Activated CD4-positive, alpha-beta T cell treated with anti-CD3 and anti-CD28 coated beads, Interleukin-10, Interleukin-2, amounts not matched to agents 100 ng/mL and 50 ng/mL, durations not matched to agents 16 hours and 8 hours (primary cell): ENCODE results near the gene PIANP.

Experiments
- DNase-seq: peaks from one replicate; pipeline ENCODE4 v3.0.0-alpha.2; 2020

Gene PIANP

DNA sequence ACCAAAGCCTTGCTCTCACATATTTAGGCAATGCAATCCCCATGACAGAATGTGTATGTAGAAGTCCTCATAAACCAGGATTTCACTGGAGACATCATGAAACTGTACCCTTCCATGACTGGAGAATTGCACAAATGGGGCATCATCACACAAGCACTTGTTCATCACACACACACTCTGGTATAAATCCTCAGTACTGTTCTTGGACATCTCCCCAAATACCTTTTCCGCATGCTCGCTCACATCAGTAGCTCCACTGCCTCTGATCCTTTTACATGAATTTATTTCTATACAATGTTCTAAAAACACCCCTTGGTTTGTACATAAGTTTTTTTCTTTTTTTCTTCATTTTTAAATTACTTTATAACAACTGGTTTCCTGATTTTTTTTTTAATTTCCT is 34.4 kb downstream of the PIANP start:
- DNase-seq, result no peak

DNA sequence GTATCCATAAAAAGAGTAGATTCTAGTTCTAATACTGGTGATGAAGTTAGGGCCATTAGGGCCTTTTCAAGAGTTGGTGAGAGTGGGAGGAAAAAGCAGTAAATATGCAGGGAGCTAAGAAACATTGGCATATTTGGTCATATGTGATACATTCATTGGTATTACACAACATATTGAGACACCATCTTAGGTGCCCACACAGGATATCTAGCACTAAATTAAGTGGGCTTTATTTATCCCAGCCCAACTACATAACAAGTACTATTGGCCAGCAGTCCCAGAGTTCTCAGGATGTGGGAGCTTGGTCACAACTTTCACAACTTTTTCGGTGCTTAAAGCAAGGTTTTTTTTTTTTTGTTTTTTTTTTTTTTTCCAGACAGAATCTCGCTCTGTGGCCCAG is 35.7 kb downstream of the PIANP start:
- no peak for DNase-seq

DNA sequence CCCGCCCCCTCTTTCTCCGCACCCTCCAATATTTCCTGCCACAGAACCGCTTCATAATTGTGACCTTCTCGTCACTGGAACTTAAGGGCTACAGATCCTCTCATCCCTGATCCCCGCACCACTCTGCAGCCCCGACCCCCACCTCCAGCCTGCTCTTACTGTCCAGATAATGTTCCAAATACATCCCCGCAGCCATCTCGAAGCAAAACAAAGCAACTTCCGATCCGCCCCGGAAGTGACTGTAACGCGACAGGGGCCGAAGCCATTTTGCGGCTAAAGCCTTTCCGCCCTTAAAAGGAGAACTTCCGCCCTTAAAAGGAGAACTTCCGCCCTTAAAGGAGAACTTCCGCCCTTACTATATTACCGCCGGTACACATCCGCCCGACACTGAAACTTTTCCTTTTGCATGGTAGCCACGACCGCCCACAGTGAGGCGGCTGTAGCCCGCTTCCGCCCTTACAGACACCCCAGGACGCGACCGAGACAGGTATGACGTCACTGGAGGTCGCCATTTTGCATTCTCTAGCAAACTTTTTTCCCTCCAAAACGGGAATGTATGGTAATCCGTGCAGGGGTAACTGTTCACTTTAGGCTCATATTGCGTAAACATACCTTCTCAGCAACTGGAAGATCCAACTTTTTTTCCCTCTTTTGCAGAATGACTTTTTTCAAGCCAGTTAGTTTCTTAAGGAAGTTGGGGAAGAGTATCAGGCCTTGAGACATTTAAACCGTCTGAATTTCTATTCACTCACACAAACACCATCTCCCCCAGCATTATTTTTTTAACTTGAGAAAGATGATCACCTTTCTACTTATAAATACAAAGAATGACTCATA is 37.5 kb downstream of the PIANP start, which contains the start of gene ING4:
Gene ING4 (minus strand): TSS at position 214 of the 837 bp plus-strand sequence. CDS start 18 bp downstream, at position 196.
- DNase-seq, result peak; percentile 99

GRCh38 chr12:6662602-6662905 is 38.1 kb downstream of the PIANP start:
- DNase-seq, result no peak

DNA sequence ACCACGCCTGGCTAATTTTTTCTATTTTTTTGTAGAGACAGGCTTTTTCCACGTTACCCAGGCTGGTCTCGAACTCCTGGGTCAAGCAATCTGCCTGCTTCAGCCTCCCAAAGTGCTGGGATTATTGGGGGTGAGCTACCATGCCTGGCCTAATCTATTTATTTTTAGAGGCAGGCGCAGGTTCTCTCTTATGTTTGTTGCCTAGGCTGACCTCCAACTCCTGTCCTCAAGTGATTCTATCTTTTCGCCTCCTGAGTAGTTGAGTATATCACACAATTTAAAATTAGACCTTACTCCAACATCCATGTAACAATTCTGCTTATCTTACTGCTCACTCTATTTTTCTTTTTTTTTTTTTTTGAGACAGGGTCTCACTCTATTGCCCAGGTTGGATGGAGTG is 46.6 kb downstream of the PIANP start:
- DNase-seq, result no peak

DNA sequence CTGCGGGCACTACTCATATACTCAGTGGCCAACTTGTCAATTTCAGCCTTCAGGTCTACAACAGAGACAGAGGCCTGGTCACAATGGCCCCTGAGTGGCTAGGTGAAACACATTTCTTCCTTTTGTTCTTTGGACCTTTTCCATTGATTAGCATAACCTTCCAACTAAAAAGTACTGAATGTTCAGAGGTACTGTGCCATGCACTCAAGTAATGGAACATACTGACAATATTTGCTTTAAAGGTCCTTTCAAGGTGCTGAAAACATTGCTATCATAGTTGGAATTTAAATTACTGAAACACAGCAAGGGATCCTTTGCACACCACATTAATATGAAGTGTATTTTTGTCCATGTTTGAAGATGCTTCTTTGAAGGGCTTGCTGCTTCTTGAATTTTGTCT is 47.3 kb downstream of the PIANP start:
- no peak for DNase-seq

DNA sequence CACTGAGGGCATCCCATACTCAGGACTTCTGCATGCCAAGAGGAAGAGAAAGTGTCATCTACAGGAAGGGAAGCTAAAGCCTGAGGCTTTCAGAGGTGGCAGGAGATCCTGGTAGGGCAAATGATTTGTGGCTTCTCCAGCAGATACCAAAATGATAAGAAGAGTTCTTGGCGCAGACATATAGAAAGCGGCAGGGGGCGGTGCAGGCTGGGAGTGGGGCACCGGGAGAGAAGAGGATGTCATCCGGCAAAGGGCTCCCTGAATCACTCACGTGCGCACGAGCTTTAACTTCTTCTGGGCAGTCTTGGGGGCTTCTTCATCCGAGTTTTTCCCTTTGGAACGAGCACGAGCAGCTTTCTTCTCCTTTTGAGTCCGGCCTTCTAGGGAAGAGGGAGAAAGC is 48.2 kb downstream of the PIANP start:
- no peak for DNase-seq

GRCh38 chr12:6650832-6651231 is 49.8 kb downstream of the PIANP start:
- DNase-seq, result no peak

DNA sequence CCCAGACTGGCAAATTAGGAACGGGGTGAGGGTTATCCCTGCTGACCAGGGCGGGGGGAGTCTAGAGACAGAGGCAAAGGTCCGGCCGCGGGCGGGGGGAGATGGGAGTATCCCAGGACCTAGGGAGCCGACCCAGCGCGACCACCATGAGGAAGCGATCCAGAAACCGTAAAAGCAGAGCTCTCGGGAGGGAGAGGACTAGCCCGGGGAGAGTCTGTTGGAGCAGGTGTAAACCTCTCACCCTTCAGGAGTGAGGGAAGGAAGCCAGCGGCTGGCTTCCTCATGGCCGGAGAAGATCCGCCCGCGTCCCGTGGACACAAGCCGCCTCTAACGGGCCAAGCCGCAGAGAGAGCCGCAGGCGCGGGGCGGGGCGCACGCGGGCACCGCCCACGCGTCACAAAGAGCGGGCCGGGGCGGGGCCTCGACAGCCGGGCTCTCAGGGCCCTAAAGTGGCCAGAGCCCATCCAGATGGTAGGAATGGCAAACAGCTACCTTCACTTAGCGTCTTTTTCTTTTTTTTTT is 53.5 kb downstream of the PIANP start, which contains the start of gene ACRBP:
Gene ACRBP (minus strand): TSS at position 350 of the 522 bp plus-strand sequence. CDS start 66 bp downstream, at position 284.
- DNase-seq, result peak; percentile 36

DNA sequence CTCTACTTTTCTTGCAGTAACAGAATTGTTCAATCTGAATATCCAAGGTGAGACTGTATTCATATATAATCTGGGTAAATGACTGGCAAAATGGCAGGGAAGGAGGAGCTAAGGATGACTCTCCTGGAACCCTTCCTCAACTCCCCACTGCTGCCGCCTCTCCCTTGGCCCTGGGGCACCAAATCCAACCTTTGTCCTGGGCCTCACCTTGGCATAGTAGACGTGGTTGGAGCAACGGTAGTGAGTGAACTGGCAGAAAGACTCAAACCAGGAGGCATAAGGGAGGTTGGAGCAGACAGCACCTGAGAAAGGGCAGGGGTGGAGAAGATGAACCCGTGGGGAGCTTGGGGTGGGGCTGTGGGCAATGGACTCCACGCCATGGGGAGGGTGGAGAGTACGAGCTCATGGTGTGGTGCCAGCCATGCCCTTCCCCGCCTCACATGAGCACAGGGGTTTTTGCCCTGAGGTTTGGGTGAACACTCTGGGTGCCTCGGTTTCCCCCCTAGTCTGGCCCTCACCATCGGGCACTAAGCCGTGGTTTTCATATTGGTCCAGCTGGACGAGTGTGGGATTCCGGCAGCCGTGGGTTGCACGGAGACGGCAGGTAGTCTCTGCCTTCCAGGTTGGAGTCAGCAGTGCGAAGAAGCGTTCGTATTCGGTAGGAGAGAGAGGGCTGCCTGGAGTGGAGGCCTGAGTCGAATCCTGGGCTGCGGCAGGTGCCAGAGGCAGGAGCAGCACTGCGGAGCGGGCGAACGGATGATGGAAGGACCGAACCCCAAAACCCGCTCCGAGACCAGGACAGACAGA is 54.1 kb downstream of the PIANP start:
- no peak for DNase-seq

- DNase-seq, result no peak
These were observed 55.7 kb downstream of the PIANP start for GRCh38 chr12:6644903-6645302.

DNA sequence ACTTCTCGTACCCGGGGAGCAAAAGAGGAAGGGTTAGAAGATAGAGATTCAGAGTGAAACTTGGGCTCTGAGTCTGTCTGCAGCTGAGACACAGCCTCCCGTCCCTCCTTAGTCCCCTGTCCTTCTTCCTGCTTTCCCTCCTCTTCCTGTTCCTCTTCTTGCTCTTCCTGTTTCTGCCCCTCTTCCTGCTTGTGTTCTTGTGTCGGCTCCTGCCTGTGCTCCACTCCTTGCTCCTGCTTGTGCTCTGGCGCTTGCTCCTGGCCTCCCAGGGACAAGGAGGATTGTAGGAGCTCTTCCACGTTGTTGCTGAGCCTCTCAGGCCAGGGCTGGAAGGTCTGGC is 56.4 kb downstream of the PIANP start:
- DNase-seq, result no peak
